Subcutaneous adipose tissue (tissue), 4 donors: ENCODE measurements around the gene PALLD. TPM values are rescaled to one million over a fixed set of nuclear protein-coding genes. Genes with fewer than 3 reads are reported as not detected.

Source experiments
- total RNA-seq, 4 donors: library from RNA; depleted of rRNA; stranded (reverse); fragments of >200 nt; gene quantifications; one replicate each; pipeline ENCODE4 v1.1.0, GENCODE V29; 2016
- TF ChIP-seq, protein P1 (sequence below): fragments of 450-650 bp; IDR thresholded peaks from one replicate; pipeline ENCODE4 v1.5.1; 2016; ENCODE audit warnings: low read depth, mild to moderate bottlenecking, control low read depth, antibody characterized with exemption, moderate library complexity

PALLD gene
- total RNA-seq, 4 donors from 2014 or later, result 94.1 to 118 (median 110) TPM

DNA sequence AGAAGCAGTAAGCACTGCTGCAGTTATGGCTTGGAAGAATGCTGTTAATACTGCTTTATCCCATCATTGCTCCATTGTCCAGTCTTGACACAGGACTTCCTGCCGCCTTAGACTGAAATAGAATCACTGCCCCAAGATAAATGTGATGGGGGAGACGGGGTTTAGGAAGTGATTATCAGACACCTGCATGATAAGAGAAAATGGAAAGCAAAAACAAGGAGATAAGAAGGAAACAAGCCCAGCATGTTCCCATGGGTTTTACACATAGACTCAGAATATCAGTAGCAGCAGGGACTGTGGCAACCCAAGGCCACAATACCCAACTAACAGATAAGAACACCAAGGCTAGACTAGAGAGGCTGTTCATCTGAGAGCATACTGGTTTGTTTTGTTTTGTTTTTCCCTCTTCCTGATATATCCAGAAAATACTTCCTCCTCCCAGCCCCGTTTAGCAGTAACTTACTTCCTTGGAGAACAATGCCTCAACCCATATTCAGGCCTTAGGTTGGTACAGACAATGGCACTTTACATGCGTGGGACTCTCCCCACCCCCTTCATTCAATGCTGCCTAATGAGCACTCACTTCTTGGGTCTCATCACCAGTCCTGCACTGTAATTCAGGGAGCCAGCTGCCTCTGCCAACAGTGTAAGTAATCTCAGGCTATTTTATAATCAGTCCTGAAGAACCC, 280.6 kb downstream of the PALLD start:
- TF ChIP-seq, protein P1, sequence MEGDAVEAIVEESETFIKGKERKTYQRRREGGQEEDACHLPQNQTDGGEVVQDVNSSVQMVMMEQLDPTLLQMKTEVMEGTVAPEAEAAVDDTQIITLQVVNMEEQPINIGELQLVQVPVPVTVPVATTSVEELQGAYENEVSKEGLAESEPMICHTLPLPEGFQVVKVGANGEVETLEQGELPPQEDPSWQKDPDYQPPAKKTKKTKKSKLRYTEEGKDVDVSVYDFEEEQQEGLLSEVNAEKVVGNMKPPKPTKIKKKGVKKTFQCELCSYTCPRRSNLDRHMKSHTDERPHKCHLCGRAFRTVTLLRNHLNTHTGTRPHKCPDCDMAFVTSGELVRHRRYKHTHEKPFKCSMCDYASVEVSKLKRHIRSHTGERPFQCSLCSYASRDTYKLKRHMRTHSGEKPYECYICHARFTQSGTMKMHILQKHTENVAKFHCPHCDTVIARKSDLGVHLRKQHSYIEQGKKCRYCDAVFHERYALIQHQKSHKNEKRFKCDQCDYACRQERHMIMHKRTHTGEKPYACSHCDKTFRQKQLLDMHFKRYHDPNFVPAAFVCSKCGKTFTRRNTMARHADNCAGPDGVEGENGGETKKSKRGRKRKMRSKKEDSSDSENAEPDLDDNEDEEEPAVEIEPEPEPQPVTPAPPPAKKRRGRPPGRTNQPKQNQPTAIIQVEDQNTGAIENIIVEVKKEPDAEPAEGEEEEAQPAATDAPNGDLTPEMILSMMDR, result no peak

DNA sequence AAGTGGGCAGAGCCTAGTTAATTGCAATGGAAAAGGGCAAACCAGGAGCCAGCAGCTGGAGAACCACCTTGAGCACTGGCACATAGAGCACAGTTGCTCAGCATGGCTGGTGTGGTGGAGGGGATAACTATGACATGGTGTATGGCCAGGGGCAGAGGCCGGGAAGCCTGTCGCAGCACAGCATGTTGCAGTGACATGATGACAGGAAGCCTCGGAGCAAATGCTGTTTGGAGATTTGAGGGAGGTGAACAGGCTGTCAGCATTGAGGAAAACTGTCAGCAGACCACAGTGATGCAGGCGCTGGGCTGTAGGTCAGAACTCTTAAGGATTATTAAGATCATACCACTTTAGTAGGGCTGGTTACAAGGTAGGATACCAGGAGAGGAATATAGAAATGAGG, 284.5 kb downstream of the PALLD start:
- TF ChIP-seq, protein P1, result no peak

DNA sequence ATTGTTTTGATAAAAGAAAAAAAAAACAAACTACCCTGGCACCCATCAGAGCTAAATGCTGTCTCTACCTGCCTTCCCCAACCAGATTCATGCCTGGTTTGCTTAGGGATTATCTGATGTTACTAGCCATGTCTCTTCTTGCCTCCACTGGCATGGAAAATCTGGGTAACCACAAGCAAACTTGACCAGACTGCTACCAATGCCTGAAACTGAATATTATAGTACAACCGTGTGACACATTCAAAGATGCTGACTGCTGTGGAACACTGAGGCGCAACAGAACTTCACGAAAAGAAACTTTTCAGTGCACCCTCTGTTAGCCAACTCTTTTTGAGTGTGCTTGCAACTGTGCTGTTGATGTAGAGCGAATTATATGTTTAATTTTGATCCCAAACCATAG, 285.1 kb downstream of the PALLD start:
- TF ChIP-seq, protein P1, result no peak

DNA sequence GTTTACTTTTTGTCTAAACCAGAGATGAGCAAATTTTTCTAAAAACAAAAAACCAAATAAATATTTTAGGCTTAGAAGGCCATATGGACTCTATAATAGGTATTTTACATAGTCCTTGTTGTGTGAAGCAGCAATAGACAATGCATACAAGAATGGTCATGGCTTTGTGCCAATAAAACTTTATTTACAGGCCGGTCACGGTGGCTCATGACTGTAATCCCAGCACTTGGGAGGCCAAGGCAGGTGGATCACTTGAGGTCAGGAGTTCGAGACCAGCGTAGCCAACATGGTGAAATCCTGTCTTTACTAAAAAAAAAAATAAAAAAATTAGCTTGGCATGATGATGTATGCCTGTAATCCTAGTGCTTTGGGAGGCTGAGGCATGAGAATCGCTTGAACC, 285.6 kb downstream of the PALLD start:
- TF ChIP-seq, protein P1, result no peak

DNA sequence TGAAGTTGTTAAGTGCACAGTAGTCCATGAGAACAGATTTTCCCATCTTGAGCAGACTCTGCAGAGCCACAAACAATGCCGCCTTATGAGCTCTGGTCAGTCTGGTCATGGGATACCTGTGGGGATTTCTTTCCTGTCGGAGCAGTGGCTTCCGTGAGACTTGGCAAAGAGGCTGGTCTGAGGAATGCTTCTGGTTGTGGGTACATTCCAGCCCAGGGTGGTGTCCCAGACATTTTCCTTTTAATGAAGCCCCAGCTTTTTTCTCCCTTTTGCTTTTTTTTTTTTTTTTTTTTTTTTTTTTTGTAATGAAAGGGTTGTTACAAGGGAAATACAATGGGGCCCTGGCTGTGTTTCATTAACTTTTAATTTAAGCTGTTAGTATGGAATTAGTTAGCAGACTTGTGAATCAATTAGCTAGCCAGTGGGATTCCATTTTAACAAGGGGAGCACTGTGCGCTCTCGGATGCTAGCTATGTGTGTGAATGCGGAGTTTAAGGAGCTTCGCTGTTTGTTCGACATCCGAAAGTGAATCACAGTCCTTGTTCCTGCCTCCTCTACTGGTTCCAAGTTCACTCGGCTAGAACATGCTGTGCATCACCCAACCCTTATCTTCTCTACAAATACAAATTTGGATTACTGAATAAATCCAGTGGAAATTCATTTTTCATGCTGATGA, 288.1 kb downstream of the PALLD start:
- TF ChIP-seq, protein P1, result no peak

DNA sequence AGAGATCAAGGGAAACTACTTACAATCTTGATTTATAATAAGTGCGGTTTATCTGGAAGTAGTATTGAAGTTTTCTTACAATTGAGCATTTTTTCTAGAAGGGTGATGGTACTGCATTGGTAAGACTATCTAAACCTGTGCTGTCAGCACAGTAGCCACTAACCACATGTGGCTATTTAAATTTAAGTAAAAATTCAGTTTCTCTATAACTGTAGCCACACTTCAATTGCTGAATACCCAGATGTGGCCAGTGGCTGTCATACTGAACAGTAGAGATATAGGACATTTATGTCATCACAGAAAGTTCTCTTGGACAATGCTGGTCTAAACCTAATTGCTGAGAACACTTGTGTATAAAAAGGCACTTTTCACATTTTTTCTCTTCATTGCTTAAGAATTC, 290.5 kb downstream of the PALLD start:
- TF ChIP-seq, protein P1, result no peak

DNA sequence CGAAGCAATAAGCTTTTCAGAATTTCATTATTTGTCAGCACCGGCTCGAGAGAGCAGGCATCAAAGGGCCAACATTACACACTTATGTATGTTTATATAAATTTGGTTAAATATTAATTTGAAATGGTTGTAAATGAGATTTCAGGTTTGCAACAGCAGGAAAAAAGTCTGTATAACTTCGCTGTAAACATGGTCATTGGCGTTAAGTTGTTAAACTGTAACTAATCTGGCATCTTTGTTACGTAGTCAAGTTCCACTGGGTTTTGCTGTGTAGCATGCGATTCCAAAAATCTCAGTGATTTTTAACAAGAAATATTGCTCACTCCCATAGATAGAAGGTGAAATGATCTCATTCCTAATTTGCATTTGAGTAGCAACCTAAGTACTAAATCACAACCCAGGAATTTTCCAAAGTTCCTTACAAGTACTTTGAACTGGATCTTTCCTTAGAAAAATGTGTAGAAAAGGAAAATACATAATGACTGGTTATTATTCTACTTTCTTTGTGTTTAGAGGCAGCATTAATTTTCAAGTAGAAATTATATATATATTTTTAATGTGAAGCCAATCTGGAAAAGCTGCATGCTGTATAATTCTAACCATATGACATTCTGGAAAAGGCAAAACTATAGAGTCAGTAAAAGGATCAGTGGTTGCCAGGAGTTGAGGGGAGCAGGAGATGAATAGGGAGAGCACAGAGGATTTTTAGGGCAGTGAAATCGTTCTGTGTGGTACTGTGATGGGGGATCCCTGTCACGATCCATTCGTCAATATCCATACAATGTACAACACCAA, 291.1 kb downstream of the PALLD start:
- TF ChIP-seq, protein P1, result no peak
